Measurements from ENCODE around the gene HIRA.

HIRA gene

GRCh38 chr22:19412478-19412877, 19.1 kb downstream of the HIRA start:
- Histone ChIP-seq H3K4me1 (ENCODE audit: insufficient read depth, low read length) (0 out of 2 replicates have a peak, but pooled peaks cover 3% of the 10 kb centered on the region), H3K4me2 (ENCODE audit: insufficient read depth, low read length) (no peak overlapping the region), H3K9ac (ENCODE audit: low read depth, low read length) (no peak overlapping the region), H3K79me2 (ENCODE audit: insufficient read depth, low read length) (peaks cover 87% of the 10 kb centered on the region), H3K27ac (ENCODE audit: low read length) (peak overlapping the region; percentile 24), H3K9me3 (ENCODE audit: insufficient read depth, low read length, severe bottlenecking) (no peaks in the 10 kb centered on the region), H4K20me1 (ENCODE audit: insufficient read depth, low read length) (peaks cover 43% of the 10 kb centered on the region), H2AFZ (ENCODE audit: low read depth, low read length) (no peak overlapping the region), H3K36me3 (ENCODE audit: insufficient read depth, low read length) (peaks cover 65% of the 10 kb centered on the region), H3K27me3 (ENCODE audit: insufficient read depth, low read length, poor library complexity) (no peaks in the 10 kb centered on the region), H3K4me3 (ENCODE audit: low read depth in 1 of 2, low read length in 2 of 2) (no peak overlapping the region)
- TF ChIP-seq EZH2 (IDR thresholded peaks at IDR 0.05; ENCODE audit: borderline replicate concordance, low read depth, low read length, severe bottlenecking): no peak
- TF ChIP-seq CTCF (IDR thresholded peaks at IDR 0.05; ENCODE audit: borderline replicate concordance, extremely low read depth, low read length, poor library complexity, severe bottlenecking): no peak
- DNase-seq: no peak
- ATAC-seq (ENCODE audit: insufficient read depth, low read depth): no peak

- H3K36me3 ChIP-seq (ENCODE audit: insufficient read depth, low read length): peaks cover 67% of the 10 kb centered on the region
- no peak overlapping the region for H3K4me3 ChIP-seq (ENCODE audit: low read depth in 1 of 2, low read length in 2 of 2)
- ATAC-seq (ENCODE audit: insufficient read depth, low read depth) (no peak), DNase-seq (no peak)
- no peak overlapping the region for H3K9ac ChIP-seq (ENCODE audit: low read depth, low read length)
- no peaks in the 10 kb centered on the region for H3K27me3 ChIP-seq (ENCODE audit: insufficient read depth, low read length, poor library complexity)
- TF ChIP-seq EZH2 (IDR thresholded peaks at IDR 0.05; ENCODE audit: borderline replicate concordance, low read depth, low read length, severe bottlenecking): no peak
- TF ChIP-seq CTCF (IDR thresholded peaks at IDR 0.05; ENCODE audit: borderline replicate concordance, extremely low read depth, low read length, poor library complexity, severe bottlenecking): no peak
- H3K27ac ChIP-seq (ENCODE audit: low read length): peak overlapping the region; percentile 12; the same call in 1 of the 2 replicates
- peaks cover 78% of the 10 kb centered on the region for H3K79me2 ChIP-seq (ENCODE audit: insufficient read depth, low read length)
- H3K4me2 ChIP-seq (ENCODE audit: insufficient read depth, low read length): no peak overlapping the region
- no peaks in the 10 kb centered on the region for H3K4me1 ChIP-seq (ENCODE audit: insufficient read depth, low read length)
- peaks cover 43% of the 10 kb centered on the region for H4K20me1 ChIP-seq (ENCODE audit: insufficient read depth, low read length)
- no peak overlapping the region for H2AFZ ChIP-seq (ENCODE audit: low read depth, low read length)
- no peaks in the 10 kb centered on the region for H3K9me3 ChIP-seq (ENCODE audit: insufficient read depth, low read length, severe bottlenecking)
Measured at GRCh38 chr22:19411690-19412045, 19.9 kb downstream of the HIRA start.

GRCh38 chr22:19410941-19411689, 20.4 kb downstream of the HIRA start:
- Histone ChIP-seq H3K27ac (ENCODE audit: low read length) (peak overlapping the region; percentile 12; the same call in 1 of the 2 replicates), H2AFZ (ENCODE audit: low read depth, low read length) (no peak overlapping the region), H3K9me3 (ENCODE audit: insufficient read depth, low read length, severe bottlenecking) (no peaks in the 10 kb centered on the region), H3K79me2 (ENCODE audit: insufficient read depth, low read length) (peaks cover 76% of the 10 kb centered on the region), H3K4me1 (ENCODE audit: insufficient read depth, low read length) (no peaks in the 10 kb centered on the region), H3K4me3 (ENCODE audit: low read depth in 1 of 2, low read length in 2 of 2) (no peak overlapping the region), H3K27me3 (ENCODE audit: insufficient read depth, low read length, poor library complexity) (no peaks in the 10 kb centered on the region), H3K36me3 (ENCODE audit: insufficient read depth, low read length) (peaks cover 71% of the 10 kb centered on the region), H3K4me2 (ENCODE audit: insufficient read depth, low read length) (no peak overlapping the region), H3K9ac (ENCODE audit: low read depth, low read length) (no peak overlapping the region), H4K20me1 (ENCODE audit: insufficient read depth, low read length) (peaks cover 43% of the 10 kb centered on the region)
- ATAC-seq (ENCODE audit: insufficient read depth, low read depth): no peak
- DNase-seq: no peak
- TF ChIP-seq EZH2 (IDR thresholded peaks at IDR 0.05; ENCODE audit: borderline replicate concordance, low read depth, low read length, severe bottlenecking) (no peak), CTCF (IDR thresholded peaks at IDR 0.05; ENCODE audit: borderline replicate concordance, extremely low read depth, low read length, poor library complexity, severe bottlenecking) (no peak)

Measured in DND-41 (cell line).